ENCODE data around the gene TENM4. TPM values are rescaled to one million over a fixed set of nuclear protein-coding genes. Genes with fewer than 3 reads are reported as not detected.

The TENM4 gene
- total and polyA plus RNA-seq, 2 of the 13 experiments (the other 11 are each of a cell fraction or from before 2014, with no cell fraction given): not detected

DNA sequence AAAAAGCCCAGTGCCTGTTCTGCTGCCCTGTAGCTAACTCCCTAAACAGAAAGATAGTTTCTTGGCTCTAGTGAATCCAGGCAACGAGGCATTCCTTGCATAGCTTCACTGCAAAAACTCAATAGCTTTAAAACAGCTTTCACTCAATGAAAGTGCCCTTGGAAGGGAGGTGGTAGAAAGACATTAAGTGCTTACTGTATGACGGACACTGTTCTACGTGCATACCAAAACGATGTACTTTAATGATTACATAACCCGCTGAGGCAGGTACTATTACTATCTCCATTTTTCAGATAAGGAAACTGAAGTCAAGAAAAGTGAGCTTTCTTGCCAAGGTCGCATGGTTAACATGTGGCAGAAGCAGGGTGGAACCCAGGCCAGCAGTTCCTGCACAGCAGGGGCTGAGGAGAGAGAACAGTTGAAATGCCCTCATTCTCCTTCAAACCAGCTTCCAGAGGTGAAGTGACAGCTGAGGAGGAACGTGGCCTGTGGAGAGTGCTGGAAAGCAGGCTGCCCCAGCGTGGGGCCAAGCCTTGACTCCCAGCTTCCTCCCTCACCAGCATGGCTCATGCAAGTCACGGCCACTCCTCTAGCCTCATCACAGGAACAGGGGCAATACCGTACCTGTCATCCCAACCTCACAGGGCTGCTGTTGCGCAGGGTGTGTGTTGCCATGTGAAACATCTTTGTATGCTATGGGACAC is 638.6 kb downstream of the TENM4 start:
- in situ Hi-C loops (cut with HindIII; ENCODE audit: extremely low pct_ligation_motif_present, low pct_unique_long_range_greater_than_20kb): no loop called here
- Histone ChIP-seq H2AFZ (ENCODE audit: low read length) (no peak overlapping the region), H3K79me2 (ENCODE audit: insufficient read depth, low read length) (no peaks in the 10 kb centered on the region), H3K27ac (ENCODE audit: extremely low read length, insufficient read depth, low read length) (no peak overlapping the region), H3K36me3 (replicated peaks in 1 of 2; ENCODE audit: control insufficient read depth in 1 of 2, insufficient read depth in 2 of 2, low read length in 2 of 2) (no peaks in the 10 kb centered on the region), H3K4me1 (ENCODE audit: insufficient read depth, low read length) (no peaks in the 10 kb centered on the region), H3K9ac (ENCODE audit: insufficient read depth, low read depth, low read length) (no peak overlapping the region), H4K20me1 (ENCODE audit: insufficient read depth, low read length) (no peaks in the 10 kb centered on the region), H3K27me3 (ENCODE audit: control insufficient read depth in 1 of 2, insufficient read depth in 2 of 2, low read length in 2 of 2) (no peaks in the 10 kb centered on the region; a peak in 1 of 5 replicates), H3K4me2 (ENCODE audit: low read depth, low read length) (no peak overlapping the region), H3K9me3 (ENCODE audit: low read length) (no peaks in the 10 kb centered on the region), H3K4me3 (replicated peaks in 1 of 3; ENCODE audit: insufficient read depth in 1 of 3, low read depth in 2 of 3, low read length in 3 of 3) (no peak overlapping the region)
- WGBS (ENCODE audit: low lambda C conversion rate): 9% methylated on average over 10 of the region's 11 CpGs
- DNase-seq (ENCODE audit: low spot score) (no peak), FAIRE-seq (no peak), ATAC-seq (no peak)
- intact Hi-C loops (cut with micrococcal nuclease; ENCODE audit: unreplicated experiment): no loop called here
- POLR2A ChIA-PET: no interaction called here
- CTCF ChIA-PET (ENCODE audit: low intra/inter-chr PET ratio, low total read pairs): no interaction called here
- BruUV-seq (replicated peaks): no TSS peak
- TF ChIP-seq, protein P1, sequence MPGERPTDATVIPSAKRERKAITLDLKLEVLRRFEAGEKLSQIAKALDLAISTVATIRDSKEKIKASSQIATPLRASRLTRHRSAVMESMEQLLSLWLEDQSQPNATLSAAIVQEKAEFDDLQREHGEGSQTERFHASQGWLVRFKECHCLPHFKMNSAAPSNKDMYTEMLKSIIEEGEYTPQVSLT (CRISPR knock-in tag; IDR thresholded peaks at IDR 0.05; ENCODE audit: borderline replicate concordance, low read depth): no peak
- TF ChIP-seq ZFP36 (IDR thresholded peaks at IDR 0.05; ENCODE audit: borderline replicate concordance, low read depth, low read length, partially characterized antibody): no peak
- no peak for TF ChIP-seq ZFP82 (CRISPR knock-in tag; IDR thresholded peaks at IDR 0.05; ENCODE audit: borderline replicate concordance)
- TF ChIP-seq ZNF746 (CRISPR knock-in tag; IDR thresholded peaks at IDR 0.05): no peak
- no peak for TF ChIP-seq MATR3 (CRISPR knock-in tag; IDR thresholded peaks at IDR 0.05)
- TF ChIP-seq, protein P2, sequence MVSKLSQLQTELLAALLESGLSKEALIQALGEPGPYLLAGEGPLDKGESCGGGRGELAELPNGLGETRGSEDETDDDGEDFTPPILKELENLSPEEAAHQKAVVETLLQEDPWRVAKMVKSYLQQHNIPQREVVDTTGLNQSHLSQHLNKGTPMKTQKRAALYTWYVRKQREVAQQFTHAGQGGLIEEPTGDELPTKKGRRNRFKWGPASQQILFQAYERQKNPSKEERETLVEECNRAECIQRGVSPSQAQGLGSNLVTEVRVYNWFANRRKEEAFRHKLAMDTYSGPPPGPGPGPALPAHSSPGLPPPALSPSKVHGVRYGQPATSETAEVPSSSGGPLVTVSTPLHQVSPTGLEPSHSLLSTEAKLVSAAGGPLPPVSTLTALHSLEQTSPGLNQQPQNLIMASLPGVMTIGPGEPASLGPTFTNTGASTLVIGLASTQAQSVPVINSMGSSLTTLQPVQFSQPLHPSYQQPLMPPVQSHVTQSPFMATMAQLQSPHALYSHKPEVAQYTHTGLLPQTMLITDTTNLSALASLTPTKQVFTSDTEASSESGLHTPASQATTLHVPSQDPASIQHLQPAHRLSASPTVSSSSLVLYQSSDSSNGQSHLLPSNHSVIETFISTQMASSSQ (IDR thresholded peaks at IDR 0.05; ENCODE audit: low read depth): no peak
- TF ChIP-seq, protein P2 (CRISPR knock-in tag; IDR thresholded peaks at IDR 0.05; ENCODE audit: borderline replicate concordance): no peak
- TF ChIP-seq, protein P3, sequence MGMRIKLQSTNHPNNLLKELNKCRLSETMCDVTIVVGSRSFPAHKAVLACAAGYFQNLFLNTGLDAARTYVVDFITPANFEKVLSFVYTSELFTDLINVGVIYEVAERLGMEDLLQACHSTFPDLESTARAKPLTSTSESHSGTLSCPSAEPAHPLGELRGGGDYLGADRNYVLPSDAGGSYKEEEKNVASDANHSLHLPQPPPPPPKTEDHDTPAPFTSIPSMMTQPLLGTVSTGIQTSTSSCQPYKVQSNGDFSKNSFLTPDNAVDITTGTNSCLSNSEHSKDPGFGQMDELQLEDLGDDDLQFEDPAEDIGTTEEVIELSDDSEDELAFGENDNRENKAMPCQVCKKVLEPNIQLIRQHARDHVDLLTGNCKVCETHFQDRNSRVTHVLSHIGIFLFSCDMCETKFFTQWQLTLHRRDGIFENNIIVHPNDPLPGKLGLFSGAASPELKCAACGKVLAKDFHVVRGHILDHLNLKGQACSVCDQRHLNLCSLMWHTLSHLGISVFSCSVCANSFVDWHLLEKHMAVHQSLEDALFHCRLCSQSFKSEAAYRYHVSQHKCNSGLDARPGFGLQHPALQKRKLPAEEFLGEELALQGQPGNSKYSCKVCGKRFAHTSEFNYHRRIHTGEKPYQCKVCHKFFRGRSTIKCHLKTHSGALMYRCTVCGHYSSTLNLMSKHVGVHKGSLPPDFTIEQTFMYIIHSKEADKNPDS (CRISPR knock-in tag; IDR thresholded peaks at IDR 0.05): no peak
- TF ChIP-seq ZBTB7A (CRISPR knock-in tag; IDR thresholded peaks at IDR 0.05): no peak
- TF ChIP-seq ZNF550 (CRISPR knock-in tag; IDR thresholded peaks at IDR 0.05; ENCODE audit: borderline replicate concordance): no peak
- TF ChIP-seq, protein P4, sequence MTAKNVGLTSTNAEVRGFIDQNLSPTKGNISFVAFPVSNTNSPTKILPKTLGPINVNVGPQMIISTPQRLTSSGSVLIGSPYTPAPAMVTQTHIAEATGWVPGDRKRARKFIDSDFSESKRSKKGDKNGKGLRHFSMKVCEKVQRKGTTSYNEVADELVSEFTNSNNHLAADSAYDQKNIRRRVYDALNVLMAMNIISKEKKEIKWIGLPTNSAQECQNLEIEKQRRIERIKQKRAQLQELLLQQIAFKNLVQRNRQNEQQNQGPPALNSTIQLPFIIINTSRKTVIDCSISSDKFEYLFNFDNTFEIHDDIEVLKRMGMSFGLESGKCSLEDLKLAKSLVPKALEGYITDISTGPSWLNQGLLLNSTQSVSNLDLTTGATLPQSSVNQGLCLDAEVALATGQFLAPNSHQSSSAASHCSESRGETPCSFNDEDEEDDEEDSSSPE (CRISPR knock-in tag; IDR thresholded peaks at IDR 0.05): no peak
- no peak for TF ChIP-seq STAT5B (CRISPR knock-in tag; IDR thresholded peaks at IDR 0.05)
- no peak for TF ChIP-seq PHF5A (CRISPR knock-in tag; IDR thresholded peaks at IDR 0.05; ENCODE audit: low read depth, unreplicated experiment)

Data from HepG2 (cell line).